Measurements from ENCODE around the gene RASAL1.

- TF ChIP-seq FOXA1 (IDR thresholded peaks at IDR 0.05) (no peak), PKNOX1 (IDR thresholded peaks at IDR 0.05) (no peak), FOXM1 (IDR thresholded peaks at IDR 0.05; ENCODE audit: borderline replicate concordance) (no peak), HDGF (IDR thresholded peaks at IDR 0.05; ENCODE audit: borderline replicate concordance) (no peak), BHLHE40 (IDR thresholded peaks at IDR 0.05; ENCODE audit: borderline replicate concordance) (no peak), CTBP1 (IDR thresholded peaks at IDR 0.05; ENCODE audit: borderline replicate concordance) (no peak), NFRKB (IDR thresholded peaks at IDR 0.05) (no peak), SP1 (IDR thresholded peaks at IDR 0.05) (no peak), ARNT (IDR thresholded peaks at IDR 0.05) (no peak)
Measured at GRCh38 chr12:113049976-113050742, 85.4 kb downstream of the RASAL1 start.

All from HEK293T (cell line).